OCI-LY7 (cell line): Measurements from ENCODE around the gene ERCC6L2. TPM values are rescaled to one million over a fixed set of nuclear protein-coding genes. Genes with fewer than 3 reads are reported as not detected.

Source experiments
- BruUV-seq: library from RNA; stranded (reverse); fragments of 400-500 nt; replicated peaks from 2 replicates; lab custom pipeline; 2021; lab: Mats Ljungman, UMichigan
- CTCF ChIA-PET: fragments of 300-600 bp; sonication (Branson Sonifier 250); formaldehyde crosslinking; loops from one replicate; lab custom pipeline; 2022; ENCODE audit warnings: antibody characterized with exemption; ENCODE audit not compliant: unreplicated experiment; lab: Charles Lee
- POLR2A ChIA-PET: fragments of 300-600 bp; sonication (Branson Sonifier 250); formaldehyde crosslinking; loops from one replicate; lab custom pipeline; 2022; ENCODE audit warnings: antibody characterized with exemption; lab: Charles Lee
- DNase-seq: peaks from one replicate; pipeline ENCODE4 v3.0.0-alpha.2; 2015; ENCODE audit warnings: low spot score
- H2AFZ ChIP-seq: fragments of 200-600 bp; sonication (generic), shearing (Covaris generic); 2 replicates; pipeline ENCODE4 v1.6.1; 2014; ENCODE audit warnings: mild to moderate bottlenecking, antibody characterized with exemption, low read length, moderate library complexity
- H3K27ac ChIP-seq: fragments of 200-600 bp; sonication (generic); 2 replicates; pipeline ENCODE4 v1.5.1; 2014; ENCODE audit warnings: mixed run types, low read depth, mild to moderate bottlenecking, moderate library complexity, low read length, inconsistent platforms; ENCODE audit not compliant: poor library complexity, severe bottlenecking
- H3K36me3 ChIP-seq: fragments of 200-600 bp; sonication (generic); 2 replicates; pipeline ENCODE4 v1.6.1; 2014; ENCODE audit warnings: mild to moderate bottlenecking, antibody characterized with exemption, low read length, moderate library complexity, mixed read lengths; ENCODE audit not compliant: insufficient read depth
- H3K4me1 ChIP-seq: fragments of 200-600 bp; sonication (generic); 2 replicates; pipeline ENCODE4 v1.5.1; 2014; ENCODE audit warnings: mild to moderate bottlenecking, low read length; ENCODE audit not compliant: insufficient read depth, poor library complexity, severe bottlenecking
- H3K4me2 ChIP-seq: fragments of 200-600 bp; sonication (generic); 2 replicates; pipeline ENCODE4 v1.6.1; 2014; ENCODE audit warnings: mild to moderate bottlenecking, low read length
- H3K4me3 ChIP-seq: fragments of 200-600 bp; sonication (generic); 2 replicates; pipeline ENCODE4 v1.5.1; 2014; ENCODE audit warnings: mild to moderate bottlenecking, low read depth, low read length; ENCODE audit not compliant: poor library complexity, severe bottlenecking
- H3K79me2 ChIP-seq: fragments of 200-600 bp; sonication (generic); 2 replicates; pipeline ENCODE4 v1.6.1; 2016; ENCODE audit warnings: low read depth, mild to moderate bottlenecking, low read length, moderate library complexity, mixed read lengths; ENCODE audit not compliant: insufficient read depth
- H3K9me2 ChIP-seq: fragments of 200-600 bp; sonication (generic); 2 replicates; pipeline ENCODE4 v1.6.1; 2016; ENCODE audit warnings: mild to moderate bottlenecking, low read length, mixed read lengths; ENCODE audit not compliant: insufficient read depth
- H3K9me3 ChIP-seq: fragments of 200-600 bp; sonication (generic); 2 replicates; pipeline ENCODE4 v1.6.1; 2014; ENCODE audit warnings: mild to moderate bottlenecking, mixed run types, low read length, mixed read lengths
- H4K20me1 ChIP-seq: fragments of 200-600 bp; sonication (generic); 2 replicates; pipeline ENCODE4 v1.6.1; 2014; ENCODE audit warnings: mild to moderate bottlenecking, antibody characterized with exemption, low read length, moderate library complexity, mixed read lengths; ENCODE audit not compliant: insufficient read depth
- EZH2phosphoT487 ChIP-seq: fragments of 200-600 bp; sonication (generic); IDR thresholded peaks from 2 replicates; pipeline ENCODE4 v1.6.1; 2018; ENCODE audit warnings: low read depth, borderline replicate concordance, mild to moderate bottlenecking, mixed run types, antibody characterized with exemption, low read length, moderate library complexity, mixed read lengths
- intact Hi-C: fragments of 100-400 bp; cut with micrococcal nuclease; formaldehyde crosslinking; loops from one replicate; pipeline ENCODE4 v1.10.0; 2022; ENCODE audit not compliant: unreplicated experiment
- total RNA-seq, 2 experiments: library from RNA; depleted of rRNA in 1 of 2; stranded (reverse); fragments of >200 nt in 1 of 2; shearing (Covaris generic) in 1 of 2; gene quantifications; 2 replicates each; pipeline ENCODE4 v1.2.3, GENCODE V29; 2014 to 2022
- TF ChIP-seq, protein P1 (sequence below): fragments of 200-600 bp; sonication (generic); conservative IDR thresholded peaks from 2 replicates; pipeline ENCODE4 v1.5.1; 2014; ENCODE audit warnings: mild to moderate bottlenecking, antibody characterized with exemption, low read length, moderate library complexity, mixed read lengths

ERCC6L2 gene
- total RNA-seq, 2 experiments from 2014 or later, result 34.9 to 38.7 TPM

DNA sequence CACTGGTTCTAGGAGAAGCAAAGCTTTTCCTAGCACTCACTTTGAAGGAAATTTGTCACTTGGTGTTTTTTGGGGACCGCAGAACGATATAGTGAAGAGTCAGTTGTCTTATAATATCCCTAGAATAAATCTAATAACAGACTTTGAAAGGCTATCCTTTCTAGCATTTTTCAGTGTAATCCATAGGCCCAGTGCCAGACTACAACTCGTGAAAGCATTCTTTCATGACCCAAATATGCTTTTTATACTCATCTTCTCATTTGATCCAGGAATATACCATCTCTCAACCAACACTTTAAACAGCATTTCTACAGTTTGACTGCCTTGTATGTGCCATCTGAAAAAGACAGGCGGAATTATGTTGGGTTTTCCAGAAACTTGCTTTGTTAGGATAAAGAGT lies 104.0 kb downstream of the ERCC6L2 start:
- Histone ChIP-seq H3K79me2 (no peaks in the 10 kb centered on the region), H3K9me2 (no peaks in the 10 kb centered on the region), H3K4me1 (no peaks in the 10 kb centered on the region), H3K4me2 (no peak overlapping the region), H2AFZ (no peak overlapping the region), H3K36me3 (peaks cover 13% of the 10 kb centered on the region), H3K4me3 (no peak overlapping the region), H3K9me3 (no peaks in the 10 kb centered on the region), H3K27ac (no peak overlapping the region), H4K20me1 (no peaks in the 10 kb centered on the region)
- intact Hi-C loops, result no loop called here
- no TSS peak for BruUV-seq
- CTCF ChIA-PET, result no interaction called here
- POLR2A ChIA-PET, result interaction anchor here (0.6 kb wide), 1 partner anchor 136 kb away, joined by 5 read pairs; no protein-coding TSS in a partner anchor
- TF ChIP-seq EZH2phosphoT487, result no peak
- TF ChIP-seq, protein P1, sequence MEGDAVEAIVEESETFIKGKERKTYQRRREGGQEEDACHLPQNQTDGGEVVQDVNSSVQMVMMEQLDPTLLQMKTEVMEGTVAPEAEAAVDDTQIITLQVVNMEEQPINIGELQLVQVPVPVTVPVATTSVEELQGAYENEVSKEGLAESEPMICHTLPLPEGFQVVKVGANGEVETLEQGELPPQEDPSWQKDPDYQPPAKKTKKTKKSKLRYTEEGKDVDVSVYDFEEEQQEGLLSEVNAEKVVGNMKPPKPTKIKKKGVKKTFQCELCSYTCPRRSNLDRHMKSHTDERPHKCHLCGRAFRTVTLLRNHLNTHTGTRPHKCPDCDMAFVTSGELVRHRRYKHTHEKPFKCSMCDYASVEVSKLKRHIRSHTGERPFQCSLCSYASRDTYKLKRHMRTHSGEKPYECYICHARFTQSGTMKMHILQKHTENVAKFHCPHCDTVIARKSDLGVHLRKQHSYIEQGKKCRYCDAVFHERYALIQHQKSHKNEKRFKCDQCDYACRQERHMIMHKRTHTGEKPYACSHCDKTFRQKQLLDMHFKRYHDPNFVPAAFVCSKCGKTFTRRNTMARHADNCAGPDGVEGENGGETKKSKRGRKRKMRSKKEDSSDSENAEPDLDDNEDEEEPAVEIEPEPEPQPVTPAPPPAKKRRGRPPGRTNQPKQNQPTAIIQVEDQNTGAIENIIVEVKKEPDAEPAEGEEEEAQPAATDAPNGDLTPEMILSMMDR, result no peak
- DNase-seq, result no peak

DNA sequence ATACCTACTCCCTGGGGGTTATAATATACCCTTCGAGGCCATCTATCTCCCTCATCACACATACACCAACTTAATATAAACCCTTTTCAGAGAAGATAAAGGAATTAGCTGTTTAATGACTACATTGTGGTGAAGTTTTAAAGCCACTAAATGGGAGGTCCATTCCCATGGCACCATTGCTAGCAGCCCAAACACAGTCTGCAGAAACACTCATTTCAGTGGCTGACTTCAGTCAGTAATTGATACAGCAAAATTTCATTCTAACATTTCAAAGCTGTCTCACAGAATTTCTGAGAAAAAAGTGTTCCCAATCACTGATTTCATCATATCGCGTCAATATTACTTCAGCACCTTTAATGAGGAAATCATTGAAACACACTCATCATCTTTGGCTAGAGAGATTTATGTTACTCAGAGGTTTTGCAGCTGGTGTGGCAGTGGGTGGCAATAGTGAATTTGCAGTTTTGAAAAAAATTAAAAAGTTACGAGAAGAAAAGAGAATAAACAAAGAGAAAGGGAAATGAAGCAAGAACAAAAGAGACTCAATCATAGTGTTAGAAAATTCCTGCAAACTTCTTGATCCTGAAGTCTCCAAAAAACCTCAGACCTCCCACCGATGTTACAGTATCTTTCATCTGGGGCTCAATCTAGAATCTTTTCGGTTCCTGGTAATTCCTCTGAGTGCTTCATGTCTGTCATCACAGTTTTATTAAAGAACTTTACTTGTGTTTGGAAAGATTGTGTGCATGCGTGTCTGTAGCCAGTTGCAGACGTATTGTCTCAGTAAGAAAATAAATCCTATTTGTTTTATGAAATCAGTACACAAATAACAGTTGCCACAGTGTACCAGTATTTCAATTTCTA lies 105.0 kb downstream of the ERCC6L2 start:
- Histone ChIP-seq H3K36me3 (peaks cover 18% of the 10 kb centered on the region), H3K27ac (no peak overlapping the region), H3K4me1 (no peaks in the 10 kb centered on the region), H2AFZ (no peak overlapping the region), H3K9me2 (no peaks in the 10 kb centered on the region), H3K79me2 (no peaks in the 10 kb centered on the region), H3K4me2 (no peak overlapping the region), H3K4me3 (no peak overlapping the region), H4K20me1 (no peaks in the 10 kb centered on the region), H3K9me3 (no peaks in the 10 kb centered on the region)
- BruUV-seq, result no TSS peak
- POLR2A ChIA-PET, result interaction anchor here (0.6 kb wide), 1 partner anchor 137 kb away, joined by 5 read pairs; no protein-coding TSS in a partner anchor
- intact Hi-C loops, result no loop called here
- no peak for DNase-seq
- CTCF ChIA-PET, result interaction anchor here (0.5 kb wide), 1 partner anchor 187 kb away, joined by 3 read pairs; no protein-coding TSS in a partner anchor
- TF ChIP-seq EZH2phosphoT487, result no peak
- TF ChIP-seq, protein P1, result no peak
